NB4 (cell line): ENCODE measurements around the gene ARHGAP12.

Experiments
- DNase-seq: peaks from one replicate; pipeline ENCODE4 v3.0.0; 2010; ENCODE audit warnings: low read depth
- H3K4me3 ChIP-seq: one replicate; pipeline ENCODE4 v1.5.1; 2011; ENCODE audit warnings: mild to moderate bottlenecking, low read depth, low read length, moderate library complexity
- CTCF ChIP-seq: IDR thresholded peaks from one replicate; pipeline ENCODE4 v1.5.1; 2012; ENCODE audit warnings: low read depth, low read length
- MAX ChIP-seq: IDR thresholded peaks from 2 replicates; pipeline ENCODE4 v1.6.1; 2011; ENCODE audit warnings: low read depth, low read length
- MYC ChIP-seq: IDR thresholded peaks from 2 replicates; pipeline ENCODE4 v1.6.1; 2011; ENCODE audit warnings: low read depth, low read length
- POLR2A ChIP-seq: IDR thresholded peaks from 2 replicates; pipeline ENCODE4 v1.6.1; 2011; ENCODE audit warnings: mild to moderate bottlenecking; ENCODE audit not compliant: insufficient read length; ENCODE audit errors: extremely low read depth

ARHGAP12 gene

GRCh38 chr10:31875608-31876007, 53.0 kb downstream of the ARHGAP12 start:
- no peak for DNase-seq
- TF ChIP-seq MYC (no peak), POLR2A (no peak), CTCF (no peak), MAX (no peak)
- no peak overlapping the region for H3K4me3 ChIP-seq

GRCh38 chr10:31873724-31874123, 54.9 kb downstream of the ARHGAP12 start:
- no peak overlapping the region for H3K4me3 ChIP-seq
- DNase-seq = no peak
- TF ChIP-seq POLR2A = no peak
- TF ChIP-seq CTCF = no peak
- TF ChIP-seq MYC = no peak
- no peak for TF ChIP-seq MAX

GRCh38 chr10:31871266-31872065, 57.2 kb downstream of the ARHGAP12 start:
- DNase-seq = no peak
- TF ChIP-seq CTCF (no peak), MAX (no peak), MYC (no peak)
- no peak overlapping the region for H3K4me3 ChIP-seq

GRCh38 chr10:31867646-31868045, 61.0 kb downstream of the ARHGAP12 start:
- TF ChIP-seq POLR2A = no peak
- TF ChIP-seq CTCF = no peak
- TF ChIP-seq MYC = no peak
- no peak for TF ChIP-seq MAX
- no peak for DNase-seq

GRCh38 chr10:31866118-31866670, 62.4 kb downstream of the ARHGAP12 start:
- H3K4me3 ChIP-seq = no peak overlapping the region
- DNase-seq = no peak
- no peak for TF ChIP-seq MAX

More at GRCh38 chr10:31867646-31868045, 61.0 kb downstream of the ARHGAP12 start:
- no peak overlapping the region for H3K4me3 ChIP-seq

- TF ChIP-seq MAX (no peak), MYC (no peak), POLR2A (no peak), CTCF (no peak)
- no peak for DNase-seq
- no peak overlapping the region for H3K4me3 ChIP-seq
These were observed 63.7 kb downstream of the ARHGAP12 start for GRCh38 chr10:31864834-31865518.
